Bone marrow (tissue), 2 donors: ENCODE measurements around the gene ALB.

Experiments
- DNase-seq, 2 donors: peaks; one replicate each; lab custom pipeline; 2025; lab: John Stamatoyannopoulos, UW

ALB gene

DNA sequence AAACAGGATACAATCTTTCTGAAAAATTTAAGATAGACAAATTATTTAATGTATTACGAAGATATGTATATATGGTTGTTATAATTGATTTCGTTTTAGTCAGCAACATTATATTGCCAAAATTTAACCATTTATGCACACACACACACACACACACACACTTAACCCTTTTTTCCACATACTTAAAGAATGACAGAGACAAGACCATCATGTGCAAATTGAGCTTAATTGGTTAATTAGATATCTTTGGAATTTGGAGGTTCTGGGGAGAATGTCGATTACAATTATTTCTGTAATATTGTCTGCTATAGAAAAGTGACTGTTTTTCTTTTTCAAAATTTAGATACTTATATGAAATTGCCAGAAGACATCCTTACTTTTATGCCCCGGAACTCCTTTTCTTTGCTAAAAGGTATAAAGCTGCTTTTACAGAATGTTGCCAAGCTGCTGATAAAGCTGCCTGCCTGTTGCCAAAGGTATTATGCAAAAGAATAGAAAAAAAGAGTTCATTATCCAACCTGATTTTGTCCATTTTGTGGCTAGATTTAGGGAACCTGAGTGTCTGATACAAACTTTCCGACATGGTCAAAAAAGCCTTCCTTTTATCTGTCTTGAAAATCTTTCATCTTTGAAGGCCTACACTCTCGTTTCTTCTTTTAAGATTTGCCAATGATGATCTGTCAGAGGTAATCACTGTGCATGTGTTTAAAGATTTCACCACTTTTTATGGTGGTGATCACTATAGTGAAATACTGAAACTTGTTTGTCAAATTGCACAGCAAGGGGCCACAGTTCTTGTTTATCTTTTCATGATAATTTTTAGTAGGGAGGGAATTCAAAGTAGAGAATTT, 5.2 kb downstream of the ALB start:
- DNase-seq = no peak

GRCh38 chr4:73409978-73410548, 6.0 kb downstream of the ALB start:
- no peak for DNase-seq

GRCh38 chr4:73410916-73411730, 7.0 kb downstream of the ALB start:
- DNase-seq = no peak

DNA sequence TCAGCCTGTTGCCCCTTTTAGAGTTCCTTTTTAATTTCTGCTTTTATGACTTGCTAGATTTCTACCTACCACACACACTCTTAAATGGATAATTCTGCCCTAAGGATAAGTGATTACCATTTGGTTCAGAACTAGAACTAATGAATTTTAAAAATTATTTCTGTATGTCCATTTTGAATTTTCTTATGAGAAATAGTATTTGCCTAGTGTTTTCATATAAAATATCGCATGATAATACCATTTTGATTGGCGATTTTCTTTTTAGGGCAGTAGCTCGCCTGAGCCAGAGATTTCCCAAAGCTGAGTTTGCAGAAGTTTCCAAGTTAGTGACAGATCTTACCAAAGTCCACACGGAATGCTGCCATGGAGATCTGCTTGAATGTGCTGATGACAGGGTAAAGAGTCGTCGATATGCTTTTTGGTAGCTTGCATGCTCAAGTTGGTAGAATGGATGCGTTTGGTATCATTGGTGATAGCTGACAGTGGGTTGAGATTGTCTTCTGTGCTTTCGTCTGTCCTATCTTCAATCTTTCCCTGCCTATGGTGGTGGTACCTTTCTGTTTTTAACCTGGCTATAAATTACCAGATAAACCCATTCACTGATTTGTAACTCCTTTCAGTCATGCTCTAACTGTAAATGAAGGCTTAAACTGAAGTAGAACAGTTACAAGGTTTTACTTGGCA, 7.8 kb downstream of the ALB start:
- no peak for DNase-seq

DNA sequence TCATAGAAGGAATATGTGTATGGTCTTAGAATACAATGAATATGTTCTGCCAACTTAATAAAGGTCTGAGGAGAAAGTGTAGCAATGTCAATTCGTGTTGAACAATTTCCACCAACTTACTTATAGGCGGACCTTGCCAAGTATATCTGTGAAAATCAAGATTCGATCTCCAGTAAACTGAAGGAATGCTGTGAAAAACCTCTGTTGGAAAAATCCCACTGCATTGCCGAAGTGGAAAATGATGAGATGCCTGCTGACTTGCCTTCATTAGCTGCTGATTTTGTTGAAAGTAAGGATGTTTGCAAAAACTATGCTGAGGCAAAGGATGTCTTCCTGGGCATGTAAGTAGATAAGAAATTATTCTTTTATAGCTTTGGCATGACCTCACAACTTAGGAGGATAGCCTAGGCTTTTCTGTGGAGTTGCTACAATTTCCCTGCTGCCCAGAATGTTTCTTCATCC, 9.2 kb downstream of the ALB start:
- DNase-seq = no peak

DNA sequence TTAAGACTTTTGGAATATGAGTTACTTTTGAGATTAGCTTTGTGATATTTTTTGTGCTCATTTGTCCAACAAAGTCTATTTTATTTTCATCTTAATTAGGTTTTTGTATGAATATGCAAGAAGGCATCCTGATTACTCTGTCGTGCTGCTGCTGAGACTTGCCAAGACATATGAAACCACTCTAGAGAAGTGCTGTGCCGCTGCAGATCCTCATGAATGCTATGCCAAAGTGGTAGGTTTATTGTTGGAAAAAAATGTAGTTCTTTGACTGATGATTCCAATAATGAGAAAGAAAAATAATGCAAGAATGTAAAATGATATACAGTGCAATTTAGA, 10.8 kb downstream of the ALB start:
- no peak for DNase-seq

DNA sequence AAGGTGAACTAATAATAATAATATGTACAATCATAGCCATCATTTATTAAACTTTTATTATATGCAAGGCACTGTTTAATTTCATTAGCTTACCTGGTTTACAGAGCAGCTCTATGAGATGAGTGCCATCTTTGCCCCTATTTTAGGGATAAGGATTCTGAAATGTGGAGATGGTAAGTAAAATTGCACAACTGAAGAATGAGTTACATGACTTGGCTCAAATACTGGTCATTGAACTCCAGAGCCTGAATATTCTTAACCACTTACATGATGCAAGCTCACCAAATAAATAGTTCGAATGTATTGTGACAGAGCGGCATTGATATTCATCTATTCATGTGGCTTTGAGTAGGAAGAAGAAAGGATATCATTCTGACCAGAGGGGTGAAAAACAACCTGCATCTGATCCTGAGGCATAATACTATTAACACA, 11.7 kb downstream of the ALB start:
- no peak for DNase-seq

DNA sequence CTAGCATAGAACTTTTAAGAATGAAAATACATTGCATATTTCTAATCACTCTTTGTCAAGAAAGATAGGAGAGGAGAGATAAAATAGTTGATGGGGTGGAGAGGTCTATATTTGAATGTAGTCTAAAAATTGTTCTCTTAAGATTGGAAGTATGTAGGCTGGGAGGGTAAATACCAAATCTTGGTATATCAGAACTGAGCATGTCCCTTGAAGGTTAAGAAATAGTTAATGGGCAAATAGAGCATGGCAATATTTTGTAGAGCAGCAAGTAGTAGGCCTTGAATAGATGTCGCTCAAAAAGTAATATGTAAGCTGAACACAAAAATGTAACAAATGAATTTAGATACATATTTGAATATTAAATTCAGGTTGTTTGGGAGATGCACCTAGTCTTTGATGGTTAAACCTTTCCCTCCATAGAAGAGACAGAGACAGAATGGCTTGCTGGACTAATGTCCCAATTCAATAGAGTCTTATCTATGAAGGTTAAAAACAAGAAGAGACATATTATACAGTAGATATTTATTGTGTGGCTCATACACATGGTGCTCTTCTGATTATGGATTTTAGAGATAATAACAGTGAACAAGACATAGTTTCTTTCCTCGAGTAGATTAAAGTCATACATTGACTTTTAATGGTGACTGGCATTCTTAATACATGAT, 12.5 kb downstream of the ALB start:
- DNase-seq = no peak

DNA sequence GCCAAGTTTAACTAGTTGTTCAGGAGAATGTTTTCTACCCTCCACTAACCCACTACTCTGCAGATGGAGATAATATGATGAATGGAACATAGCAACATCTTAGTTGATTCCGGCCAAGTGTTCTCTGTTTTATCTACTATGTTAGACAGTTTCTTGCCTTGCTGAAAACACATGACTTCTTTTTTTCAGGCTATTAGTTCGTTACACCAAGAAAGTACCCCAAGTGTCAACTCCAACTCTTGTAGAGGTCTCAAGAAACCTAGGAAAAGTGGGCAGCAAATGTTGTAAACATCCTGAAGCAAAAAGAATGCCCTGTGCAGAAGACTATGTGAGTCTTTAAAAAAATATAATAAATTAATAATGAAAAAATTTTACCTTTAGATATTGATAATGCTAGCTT, 13.3 kb downstream of the ALB start:
- DNase-seq = no peak

GRCh38 chr4:73417973-73418372, 13.9 kb downstream of the ALB start:
- DNase-seq = no peak

DNA sequence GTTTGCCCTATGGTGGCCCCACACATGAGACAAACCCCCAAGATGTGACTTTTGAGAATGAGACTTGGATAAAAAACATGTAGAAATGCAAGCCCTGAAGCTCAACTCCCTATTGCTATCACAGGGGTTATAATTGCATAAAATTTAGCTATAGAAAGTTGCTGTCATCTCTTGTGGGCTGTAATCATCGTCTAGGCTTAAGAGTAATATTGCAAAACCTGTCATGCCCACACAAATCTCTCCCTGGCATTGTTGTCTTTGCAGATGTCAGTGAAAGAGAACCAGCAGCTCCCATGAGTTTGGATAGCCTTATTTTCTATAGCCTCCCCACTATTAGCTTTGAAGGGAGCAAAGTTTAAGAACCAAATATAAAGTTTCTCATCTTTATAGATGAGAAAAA, 14.6 kb downstream of the ALB start:
- no peak for DNase-seq

DNA sequence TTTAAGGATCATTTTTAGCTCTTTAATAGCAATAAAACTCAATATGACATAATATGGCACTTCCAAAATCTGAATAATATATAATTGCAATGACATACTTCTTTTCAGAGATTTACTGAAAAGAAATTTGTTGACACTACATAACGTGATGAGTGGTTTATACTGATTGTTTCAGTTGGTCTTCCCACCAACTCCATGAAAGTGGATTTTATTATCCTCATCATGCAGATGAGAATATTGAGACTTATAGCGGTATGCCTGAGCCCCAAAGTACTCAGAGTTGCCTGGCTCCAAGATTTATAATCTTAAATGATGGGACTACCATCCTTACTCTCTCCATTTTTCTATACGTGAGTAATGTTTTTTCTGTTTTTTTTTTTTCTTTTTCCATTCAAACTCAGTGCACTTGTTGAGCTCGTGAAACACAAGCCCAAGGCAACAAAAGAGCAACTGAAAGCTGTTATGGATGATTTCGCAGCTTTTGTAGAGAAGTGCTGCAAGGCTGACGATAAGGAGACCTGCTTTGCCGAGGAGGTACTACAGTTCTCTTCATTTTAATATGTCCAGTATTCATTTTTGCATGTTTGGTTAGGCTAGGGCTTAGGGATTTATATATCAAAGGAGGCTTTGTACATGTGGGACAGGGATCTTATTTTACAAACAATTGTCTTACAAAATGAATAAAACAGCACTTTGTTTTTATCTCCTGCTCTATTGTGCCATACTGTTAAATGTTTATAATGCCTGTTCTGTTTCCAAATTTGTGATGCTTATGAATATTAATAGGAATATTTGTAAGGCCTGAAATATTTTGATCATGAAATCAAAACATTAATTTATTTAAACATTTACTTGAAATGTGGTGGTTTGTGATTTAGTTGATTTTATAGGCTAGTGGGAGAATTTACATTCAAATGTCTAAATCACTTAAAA, 15.3 kb downstream of the ALB start:
- no peak for DNase-seq

DNA sequence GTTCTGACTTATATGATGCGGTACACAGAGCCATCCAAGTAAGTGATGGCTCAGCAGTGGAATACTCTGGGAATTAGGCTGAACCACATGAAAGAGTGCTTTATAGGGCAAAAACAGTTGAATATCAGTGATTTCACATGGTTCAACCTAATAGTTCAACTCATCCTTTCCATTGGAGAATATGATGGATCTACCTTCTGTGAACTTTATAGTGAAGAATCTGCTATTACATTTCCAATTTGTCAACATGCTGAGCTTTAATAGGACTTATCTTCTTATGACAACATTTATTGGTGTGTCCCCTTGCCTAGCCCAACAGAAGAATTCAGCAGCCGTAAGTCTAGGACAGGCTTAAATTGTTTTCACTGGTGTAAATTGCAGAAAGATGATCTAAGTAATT, 16.5 kb downstream of the ALB start:
- no peak for DNase-seq

DNA sequence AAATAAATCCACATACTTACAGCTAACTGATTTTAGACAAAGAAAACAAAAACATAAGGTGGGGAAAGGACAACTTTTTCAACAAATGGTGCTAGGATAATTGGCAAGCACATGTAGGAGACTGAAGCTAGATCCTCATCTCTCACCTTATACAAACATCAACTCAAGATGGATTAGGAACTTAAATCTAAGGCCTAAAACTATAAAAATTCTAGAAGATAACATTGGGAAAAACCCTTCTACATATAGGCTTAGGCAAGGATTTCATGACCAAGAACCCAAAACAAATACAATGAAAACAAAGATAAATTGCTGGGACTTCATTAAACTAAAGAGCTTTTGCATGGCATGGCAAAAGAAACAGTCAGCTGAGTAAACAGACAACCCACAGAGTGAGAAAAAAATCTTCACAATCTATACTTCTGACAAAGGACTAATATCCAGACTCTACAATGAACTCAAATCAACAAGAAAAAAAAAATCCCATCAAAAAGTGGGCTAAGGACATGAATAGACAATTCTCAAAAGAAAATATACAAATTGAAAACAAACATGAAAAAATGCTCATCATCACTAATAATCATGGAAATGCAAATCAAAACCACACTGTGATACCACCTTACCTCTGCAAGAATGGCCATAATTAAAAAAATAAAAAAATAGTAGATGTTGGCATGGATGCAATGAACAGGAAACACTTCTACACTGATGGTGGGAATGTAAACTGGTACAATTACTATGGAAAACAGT, 17.8 kb downstream of the ALB start:
- no peak for DNase-seq

DNA sequence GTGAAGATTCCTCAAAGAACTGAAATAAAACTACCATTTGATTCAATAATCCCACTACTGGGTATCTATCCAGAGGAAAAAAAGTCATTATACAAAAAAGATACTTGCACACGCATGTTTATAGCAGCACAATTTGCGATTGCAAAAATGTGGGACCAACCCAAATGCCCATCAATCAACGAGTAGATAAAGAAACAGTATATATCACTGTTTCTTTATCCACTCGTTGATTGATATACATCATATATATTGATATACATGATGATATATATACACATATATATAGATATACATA, 18.3 kb downstream of the ALB start:
- DNase-seq = no peak

- DNase-seq = no peak
Observed at GRCh38 chr4:73423184-73423583, 19.1 kb downstream of the ALB start.

DNA sequence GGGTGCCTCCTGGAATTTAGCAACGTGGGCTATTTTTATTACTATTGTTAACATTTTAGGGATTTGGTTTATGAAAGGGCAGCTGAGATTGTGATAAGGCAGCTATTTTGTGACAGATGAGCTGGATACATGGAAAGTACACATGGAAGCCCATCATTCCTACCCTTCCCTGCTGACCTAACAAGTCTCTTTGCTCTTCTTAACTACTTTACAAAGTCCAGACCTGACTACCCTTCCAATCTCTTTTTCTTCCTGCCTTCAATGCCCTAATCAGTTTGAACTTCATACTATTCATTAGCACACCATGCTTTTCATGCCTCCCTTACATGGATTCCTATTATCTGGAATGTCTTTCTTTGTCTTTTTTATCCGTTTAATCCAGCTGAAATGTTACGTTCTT, 22.6 kb downstream of the ALB start:
- DNase-seq = no peak

DNA sequence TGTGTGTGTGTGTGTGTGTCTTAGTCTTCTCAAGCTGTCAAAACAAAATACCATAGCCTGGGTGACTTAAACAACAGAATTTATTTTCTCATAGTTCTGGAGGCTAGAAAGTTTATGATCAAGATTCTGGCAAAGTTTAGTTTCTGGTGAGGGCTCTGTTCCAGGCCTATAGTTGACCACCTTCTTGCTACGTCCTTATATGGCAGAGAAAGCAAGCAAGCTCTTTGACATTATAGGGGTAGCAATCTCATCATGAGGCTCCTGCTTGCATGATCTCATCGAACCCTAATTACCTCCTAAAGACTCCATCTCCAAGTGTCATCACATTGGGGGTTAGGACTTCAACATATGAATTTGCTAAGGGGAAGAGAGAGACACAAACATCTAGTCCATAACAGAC, 25.0 kb downstream of the ALB start:
- no peak for DNase-seq

DNA sequence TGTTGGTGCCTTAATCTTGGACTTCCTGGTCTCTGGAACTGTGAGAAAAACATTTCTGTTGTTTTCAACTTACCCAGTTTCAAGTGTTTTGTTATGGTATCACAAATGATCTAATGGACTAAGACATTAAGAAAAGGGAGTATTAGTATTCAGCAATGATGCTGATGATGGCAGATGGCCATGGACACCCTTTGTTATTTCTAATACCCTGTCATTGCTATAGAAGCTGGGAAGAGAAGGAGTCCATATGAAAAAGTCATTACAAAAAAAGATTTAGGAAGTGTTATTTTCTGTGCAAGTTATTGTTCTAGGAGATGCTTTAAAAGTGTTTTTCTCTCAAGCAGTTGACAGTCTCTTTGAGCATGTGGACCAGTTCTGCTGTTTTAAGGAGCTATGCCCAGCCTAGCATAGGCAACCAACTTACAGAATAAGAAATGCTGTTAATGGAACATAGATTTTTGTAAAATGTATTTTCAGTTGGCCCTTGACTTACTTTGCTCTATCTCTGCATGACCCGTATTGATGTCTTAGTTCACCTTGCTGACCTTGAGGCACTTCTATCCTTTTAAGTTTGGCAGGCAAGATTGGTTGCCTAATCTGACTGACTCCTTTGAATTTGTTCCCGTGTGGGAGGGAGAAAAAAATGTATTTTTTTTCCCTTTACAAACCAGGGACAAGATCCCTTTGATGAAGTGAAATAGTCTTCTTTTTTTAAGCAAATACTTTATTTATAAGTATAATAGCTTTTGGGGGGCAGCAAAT, 25.9 kb downstream of the ALB start:
- no peak for DNase-seq

GRCh38 chr4:73431813-73432168, 27.7 kb downstream of the ALB start:
- DNase-seq = no peak
